HG02759 (cell line): ENCODE results near the gene MRPL2.
"Not testable (repeated sequence)": the region's sequence is repeated elsewhere in the genome, so short reads cannot be mapped to it uniquely, and the experiment has no call there.

Experiments used
- ATAC-seq: cut with Tn5 transposase; IDR thresholded peaks from one replicate; pipeline ENCODE4 v1.9.1; 2021; ENCODE audit warnings: mild to moderate bottlenecking, moderate library complexity; ENCODE audit not compliant: unreplicated experiment

MRPL2 gene

DNA sequence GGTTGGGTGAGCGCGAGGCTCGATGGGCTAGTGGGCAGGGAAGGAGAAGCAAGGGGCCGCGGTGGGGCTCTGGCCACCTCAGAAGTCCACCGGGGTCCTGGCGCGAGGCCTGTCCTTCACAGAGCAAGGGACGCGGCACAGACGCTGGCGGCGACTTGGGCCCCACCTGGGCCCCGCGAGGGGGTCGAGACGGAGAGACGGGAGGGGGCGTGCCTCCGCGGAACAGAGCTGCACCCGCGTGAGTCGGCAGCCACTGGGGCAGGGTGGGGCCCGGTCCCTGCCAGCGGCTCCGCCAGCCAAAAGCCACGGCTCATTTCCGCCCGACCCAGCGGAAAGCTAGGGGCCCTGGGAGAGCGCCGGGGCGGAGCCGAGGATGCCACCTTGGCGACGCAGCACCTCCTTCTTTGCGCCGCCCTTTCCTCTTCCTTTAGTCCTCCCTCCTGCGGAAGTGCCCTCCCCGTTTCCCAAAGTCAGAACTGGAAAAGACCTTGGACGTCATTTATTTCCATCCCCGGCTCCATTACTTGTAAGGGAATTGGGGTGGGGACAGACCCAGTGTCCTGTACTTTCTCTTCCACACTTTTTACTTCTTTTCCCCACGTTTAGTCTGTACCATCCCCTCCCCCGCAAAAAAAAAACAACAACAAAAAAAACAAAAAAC is 5.6 kb downstream of the MRPL2 start, which contains the start of gene CUL7:
TSS of gene CUL7 (minus strand) at position 307 of the 661 bp plus-strand sequence. CDS start 1,063 bp downstream, outside the sequence.
- ATAC-seq = peak; percentile 96

DNA sequence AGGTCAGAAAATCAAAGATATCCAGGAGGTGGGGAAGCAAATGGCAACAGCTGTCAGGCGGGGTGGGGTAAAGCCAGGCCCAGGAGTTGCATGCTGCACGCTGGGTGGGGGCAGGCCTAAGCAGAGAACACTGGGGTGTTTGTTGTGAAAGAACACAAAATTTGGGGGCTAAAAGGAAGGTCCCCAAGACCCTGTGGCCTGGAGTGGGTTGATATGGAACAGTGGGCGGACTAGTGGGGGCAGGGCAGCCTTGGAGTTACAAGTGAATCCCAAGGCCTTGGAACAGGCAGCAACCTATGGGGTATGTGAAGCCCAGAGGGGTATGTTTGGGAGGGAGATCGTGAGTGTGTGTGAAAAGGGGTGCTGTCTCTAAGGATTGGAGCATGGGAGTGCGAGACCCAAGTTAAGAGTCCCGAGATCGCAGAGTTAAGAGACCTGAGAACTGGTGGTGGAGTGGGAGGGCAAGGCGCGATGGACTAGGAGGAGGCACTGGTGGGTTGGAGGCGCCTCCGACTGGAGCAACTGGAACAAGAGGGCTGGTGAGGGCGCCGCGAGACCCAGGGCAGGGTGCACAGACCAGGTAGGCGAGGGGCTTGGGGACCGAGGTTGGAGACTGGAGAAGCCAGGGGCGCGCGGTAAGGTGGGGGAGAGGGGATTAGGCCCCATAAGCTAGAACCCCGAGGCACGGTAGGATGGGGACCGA is 6.2 kb downstream of the MRPL2 start:
- peak; percentile 10 for ATAC-seq

DNA sequence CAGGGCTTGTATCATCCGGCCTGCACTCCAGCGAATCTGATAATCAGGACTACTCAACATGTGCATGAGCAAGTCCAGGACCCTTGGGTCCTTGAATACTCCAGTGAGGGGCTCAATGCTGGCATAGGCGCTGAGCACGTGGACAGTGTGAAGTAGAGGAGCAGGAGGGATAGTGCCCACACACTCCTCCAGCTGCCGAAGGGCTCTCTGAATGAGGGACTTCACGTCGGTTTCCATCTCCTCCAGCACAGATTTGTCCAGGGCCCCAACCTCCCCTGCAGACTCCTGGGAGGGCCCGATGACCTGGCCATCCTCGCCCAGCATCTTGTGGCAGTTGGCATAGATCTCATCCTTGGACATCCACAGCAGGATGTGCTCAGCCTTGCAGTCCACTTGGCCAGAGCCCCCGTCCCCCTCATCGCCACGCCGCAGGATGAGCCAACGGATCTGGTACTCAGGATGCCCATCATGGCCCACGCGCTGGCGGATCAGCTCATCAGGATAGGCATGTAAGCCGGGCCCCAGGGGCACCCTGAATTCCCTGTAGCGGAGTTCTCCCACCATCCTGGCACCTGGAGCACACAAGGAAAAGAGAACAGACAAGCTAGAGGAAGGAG is 6.9 kb downstream of the MRPL2 start:
- no peak for ATAC-seq

DNA sequence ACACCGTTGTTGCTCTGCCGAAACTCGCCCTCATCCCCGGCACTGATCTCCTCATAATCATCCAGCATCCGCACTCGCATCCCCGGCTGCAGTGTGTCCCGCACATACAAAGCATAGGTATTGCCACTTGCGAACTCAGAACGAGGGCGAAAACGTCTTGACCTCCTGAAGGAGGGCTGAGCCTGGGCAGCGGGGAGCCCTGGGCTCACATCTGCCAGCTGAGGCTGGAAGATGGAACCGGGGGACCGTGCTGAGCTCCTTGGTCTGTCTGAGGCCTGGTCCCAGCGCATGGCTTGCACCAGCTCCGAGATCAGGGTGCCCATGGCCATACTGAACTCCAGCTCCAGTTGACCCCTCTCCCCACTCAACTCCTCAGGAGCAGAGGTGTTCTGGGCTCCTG is 8.3 kb downstream of the MRPL2 start:
- ATAC-seq = no peak

DNA sequence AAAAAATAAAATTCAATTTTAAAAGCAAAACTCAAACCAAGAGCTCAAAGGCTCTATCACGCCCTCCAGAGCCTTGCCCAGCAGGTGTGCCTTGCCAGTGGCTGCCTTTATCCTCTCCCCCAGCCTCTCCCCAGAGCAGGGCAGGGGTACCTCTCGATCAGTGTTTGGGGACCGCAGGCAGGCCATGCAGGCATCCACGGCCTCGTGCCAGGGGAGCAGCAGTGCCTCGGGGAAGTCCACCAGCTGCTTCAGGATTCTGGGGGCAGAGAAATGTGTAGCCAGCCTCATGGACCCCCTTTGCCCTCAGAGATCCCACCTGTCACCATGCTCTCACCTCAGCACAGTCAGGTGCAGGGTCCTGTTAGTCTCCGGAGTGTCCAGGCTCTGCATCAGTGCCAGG is 11.2 kb downstream of the MRPL2 start:
- ATAC-seq = no peak

DNA sequence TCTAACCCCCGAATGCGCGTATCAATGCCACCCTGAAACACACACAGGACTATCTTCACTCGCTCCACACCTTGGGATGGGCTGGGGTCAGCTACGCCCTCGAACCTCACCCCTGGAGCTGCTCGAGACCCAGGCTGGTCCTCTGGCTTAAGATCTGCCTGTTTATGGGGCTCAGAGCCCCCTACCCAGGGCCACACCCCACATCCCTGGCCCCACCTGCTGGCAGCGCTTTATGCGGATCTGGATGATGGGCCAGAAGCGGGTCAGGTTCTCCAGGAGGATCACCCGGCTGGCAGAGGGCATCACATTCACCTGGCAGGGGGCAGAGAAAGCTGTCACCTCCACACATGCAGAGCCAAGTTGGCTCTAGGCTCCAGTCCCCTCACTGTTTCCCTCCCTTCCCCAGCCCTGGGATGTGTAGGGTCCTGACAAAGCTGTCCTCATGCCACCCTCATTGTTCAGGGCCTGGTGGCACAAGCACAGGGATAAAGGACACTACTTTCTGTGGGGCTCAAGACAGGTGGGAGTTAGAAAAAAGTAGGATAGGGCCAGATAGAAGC is 13.8 kb downstream of the MRPL2 start:
- ATAC-seq = no peak

DNA sequence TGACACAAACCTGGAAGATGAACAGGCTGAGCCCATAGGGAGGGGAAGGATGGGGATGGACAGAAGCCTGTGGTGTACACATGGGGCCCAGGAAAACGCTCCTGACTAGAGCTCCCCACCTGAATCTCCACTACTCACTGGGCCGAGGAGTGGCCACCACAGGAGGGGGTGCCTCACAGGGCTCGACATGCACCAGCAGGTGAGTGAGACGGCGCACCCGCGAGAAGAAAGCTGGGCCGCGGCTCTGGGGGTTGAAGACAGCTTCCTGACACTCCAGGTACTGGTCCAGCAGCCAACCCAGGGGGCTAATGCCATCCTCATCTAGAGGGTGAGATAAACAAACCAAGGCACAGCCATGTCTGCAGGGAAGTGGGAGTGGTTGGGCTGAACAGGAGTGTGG is 15.9 kb downstream of the MRPL2 start:
- no peak for ATAC-seq

DNA sequence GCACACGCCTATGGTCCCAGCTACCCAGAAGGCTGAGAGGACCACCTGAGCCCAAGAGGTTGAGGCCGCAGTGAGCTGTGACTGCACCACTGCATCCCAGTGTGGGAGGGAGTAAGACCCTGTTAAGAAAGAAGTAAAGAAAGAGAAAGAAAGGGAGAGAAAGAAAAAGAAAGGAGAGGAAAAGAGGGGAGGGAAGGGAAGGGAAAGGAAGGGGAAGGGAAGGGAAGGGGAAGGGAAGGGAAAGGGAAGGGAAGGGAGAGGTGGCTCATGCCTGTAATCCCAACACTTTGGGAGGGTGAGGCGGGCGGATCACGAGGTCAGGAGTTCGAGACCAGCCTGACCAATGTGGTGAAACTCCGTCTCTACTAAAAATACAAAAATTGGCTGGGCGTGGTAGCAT is 17.8 kb downstream of the MRPL2 start:
- ATAC-seq = not testable (repeated sequence)

DNA sequence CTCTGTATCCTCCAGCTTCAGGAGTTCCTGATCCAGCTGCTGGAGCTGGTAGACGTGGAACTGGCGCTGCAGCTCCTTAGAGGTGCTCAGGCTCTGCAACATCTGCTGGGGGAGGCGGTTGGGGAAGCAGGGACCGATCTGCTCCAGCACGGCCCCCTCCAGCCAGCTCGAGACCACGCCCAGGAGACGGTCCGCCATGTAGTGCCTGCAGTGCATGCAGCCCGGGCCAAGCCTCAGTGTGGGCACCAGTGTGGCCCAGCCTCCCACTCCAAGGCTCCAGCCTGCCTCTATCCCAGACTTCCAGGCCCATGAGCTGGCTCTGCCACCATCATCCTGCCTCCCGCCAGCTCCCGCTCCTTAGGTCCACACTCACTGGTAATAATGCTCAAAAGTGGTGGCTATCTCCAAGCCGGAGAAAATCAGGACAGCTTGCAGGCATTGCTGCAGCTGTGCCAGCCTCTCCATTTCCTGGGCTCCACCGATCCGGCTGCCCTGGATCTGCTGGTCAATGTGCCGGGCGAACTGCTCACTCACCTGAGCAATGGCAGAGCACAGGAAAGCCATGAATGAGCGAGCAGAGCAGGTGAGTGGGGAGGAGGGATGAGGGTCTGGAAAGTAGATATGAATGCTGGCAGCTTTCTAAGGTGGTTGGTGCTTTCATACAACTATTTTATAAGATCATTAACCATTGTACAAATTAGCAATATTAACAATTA is 18.5 kb downstream of the MRPL2 start:
- no peak for ATAC-seq

DNA sequence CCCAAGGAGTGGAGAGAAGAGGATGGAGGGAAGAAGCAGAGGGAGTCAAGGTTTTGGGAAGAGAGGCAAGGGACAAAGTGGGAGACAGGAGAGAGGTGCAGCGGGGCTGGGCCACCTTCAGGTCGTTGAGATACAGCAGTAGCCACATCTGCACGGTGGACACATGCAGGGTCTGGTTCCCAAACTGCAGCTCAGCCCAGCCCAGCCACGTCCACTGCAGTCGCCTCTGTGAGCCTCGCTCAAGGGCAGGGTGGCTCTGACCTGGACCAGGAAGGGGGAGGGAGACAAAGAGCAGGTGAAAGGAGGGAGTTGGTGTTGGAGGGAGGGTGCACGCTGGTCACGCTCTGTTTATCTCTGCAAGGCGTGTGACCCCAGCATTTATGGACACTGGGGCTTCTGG is 20.5 kb downstream of the MRPL2 start:
- no peak for ATAC-seq

DNA sequence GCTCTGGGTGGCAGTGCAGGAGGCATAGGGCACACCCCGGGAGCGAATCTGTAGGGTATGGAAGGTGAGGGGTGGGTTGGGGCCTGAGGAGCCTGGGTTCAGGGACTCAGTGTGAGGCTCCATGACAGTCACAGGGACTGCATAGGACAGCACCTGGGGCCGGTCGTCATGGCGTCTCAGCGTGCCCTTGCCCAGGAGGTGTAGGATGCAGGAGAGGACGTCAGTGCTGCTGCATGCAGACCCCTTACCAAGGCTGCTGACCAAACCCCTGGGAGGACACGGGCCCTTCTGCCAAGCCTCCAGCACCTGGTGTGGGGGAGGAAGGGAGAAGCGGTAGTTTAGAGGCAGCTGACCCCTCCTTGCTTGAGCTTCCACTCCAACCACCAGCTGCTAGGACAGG is 21.5 kb downstream of the MRPL2 start:
- ATAC-seq = no peak

DNA sequence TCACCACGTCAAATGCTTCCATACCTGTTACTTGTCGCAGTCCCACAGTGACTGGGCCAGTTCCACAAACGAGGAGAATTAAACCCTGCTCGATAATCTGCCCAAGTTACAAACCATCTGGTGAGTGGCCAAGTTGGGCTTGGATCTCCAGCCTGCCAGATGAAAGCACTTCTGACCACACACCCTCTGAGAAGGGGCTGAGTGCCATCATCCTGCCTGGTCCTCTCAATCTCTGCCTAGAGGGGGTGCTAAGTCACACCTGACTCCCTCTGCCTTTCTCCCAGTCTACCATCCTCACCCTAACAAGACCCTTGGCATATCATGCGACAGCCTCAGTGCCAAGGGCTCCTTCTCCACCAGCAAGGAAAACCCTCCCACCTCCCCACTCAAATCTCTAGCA is 22.0 kb downstream of the MRPL2 start:
- no peak for ATAC-seq

DNA sequence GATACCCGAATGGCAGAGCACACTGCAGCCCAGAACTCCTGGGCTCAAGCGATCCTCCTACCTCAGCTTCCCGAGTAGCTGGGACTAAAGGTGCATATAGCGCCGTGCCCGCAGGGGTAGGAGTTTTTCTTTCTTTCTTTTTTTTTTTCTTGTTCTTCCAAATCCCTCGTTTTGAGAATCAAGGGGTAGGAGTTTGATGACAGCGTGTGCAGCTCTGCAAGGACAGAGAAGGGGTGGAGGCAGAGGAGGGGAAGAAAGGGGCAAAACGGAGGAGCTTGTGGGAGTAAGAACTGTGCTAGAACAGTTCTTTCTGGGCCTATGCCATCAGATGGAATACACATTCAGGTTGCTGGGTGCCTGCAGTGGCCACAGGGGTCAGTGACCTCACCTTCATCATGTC is 22.5 kb downstream of the MRPL2 start:
- ATAC-seq = no peak

DNA sequence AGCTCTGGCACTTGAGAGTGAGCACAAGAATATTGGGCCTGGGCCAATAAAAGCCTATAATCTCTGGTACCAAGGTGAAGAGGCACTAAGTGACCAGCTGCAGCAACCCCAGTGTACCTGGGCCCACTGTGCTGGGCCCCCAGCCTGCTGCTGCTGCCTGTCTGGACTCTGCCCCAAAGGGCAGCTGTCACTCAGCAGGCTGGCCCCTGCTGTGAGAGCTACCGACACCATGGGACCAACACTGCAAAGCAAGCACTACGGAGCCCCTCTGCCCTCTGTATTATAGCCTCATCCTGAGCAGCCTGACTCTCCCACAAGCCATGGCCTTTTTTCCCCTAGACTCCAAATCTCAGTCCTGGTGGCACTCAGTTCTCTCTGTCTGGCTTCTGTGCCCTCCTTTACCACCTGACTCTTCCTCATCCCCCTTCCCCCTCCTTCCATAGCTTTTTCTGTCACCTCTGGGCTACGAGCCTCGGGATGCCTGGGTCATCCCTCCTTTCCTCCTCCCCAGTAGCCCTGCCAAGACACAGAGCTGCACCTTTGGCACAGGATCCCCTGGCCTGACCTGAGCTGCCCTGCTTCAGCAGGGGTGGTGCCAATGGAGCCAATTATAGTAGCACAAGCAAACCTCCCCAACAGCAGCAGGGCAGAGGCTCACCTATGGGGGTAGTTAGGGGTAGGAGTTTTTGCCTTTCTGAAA is 23.6 kb downstream of the MRPL2 start:
- ATAC-seq = no peak

DNA sequence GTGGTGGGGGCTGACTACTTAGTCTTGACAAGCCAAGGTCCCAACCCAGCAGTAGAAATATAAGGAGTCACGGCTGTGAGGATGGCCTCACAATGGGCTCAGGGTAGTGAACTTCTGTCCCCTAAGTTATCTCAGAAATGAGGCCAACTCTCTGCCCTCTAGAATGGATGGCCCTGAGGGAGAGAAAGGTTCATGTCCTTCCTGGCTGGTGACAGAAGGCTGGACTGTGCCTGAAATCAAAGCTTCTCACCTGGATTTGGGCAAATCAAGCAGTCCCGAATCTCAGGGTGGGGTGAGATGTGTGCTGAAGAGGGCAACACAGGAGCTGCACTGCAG is 25.1 kb downstream of the MRPL2 start:
- no peak for ATAC-seq

DNA sequence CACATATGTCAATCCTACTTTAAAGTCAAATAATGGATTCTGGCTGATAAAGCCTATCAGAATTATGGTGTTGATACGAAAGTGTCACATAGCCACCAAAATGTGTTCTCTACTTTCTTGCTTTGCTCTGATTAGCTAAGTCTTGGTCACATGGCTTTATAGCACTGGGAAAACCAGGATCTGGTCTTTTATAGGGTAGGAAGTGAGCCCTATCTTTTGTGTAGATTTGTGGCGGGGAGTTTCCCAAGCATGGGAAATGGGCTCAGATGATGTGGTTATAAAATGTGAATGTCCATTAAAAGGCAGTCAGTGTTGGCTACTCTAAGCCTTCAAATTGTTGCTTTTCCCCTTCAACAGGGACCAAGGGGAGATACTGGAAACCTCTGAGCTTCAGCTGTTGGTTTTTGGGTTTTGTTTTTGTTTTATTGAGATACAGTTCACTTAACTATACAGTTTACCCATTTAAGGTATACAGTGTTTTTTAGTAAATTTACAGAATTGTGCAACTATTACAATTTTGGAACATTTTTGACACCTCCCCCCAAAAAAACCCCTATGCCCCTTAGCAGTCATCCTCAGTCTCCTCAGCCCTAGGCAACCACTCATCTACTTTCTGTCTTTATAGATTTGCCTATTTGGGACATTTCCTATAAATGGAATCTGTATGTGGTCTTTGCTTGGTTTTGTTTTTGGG is 25.6 kb downstream of the MRPL2 start:
- ATAC-seq = no peak

DNA sequence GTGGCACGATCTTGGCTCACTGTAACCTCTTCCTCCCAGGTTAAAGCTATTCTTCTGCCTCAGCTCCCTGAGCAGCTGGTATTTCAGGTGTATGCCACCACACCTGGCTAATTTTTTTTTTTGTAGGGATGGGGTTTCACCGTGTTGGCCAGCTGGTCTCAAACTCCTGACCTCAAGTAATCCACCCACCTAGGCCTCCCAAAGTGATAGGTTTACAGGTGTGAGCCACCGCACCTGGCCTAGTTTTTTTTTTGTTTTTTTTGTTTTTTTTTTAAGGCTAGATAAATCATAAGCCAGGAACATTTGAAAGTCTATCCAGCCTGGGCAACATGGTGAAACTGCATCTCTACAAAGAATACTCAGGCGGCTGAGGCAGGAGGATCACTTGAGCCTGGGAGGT is 26.9 kb downstream of the MRPL2 start:
- ATAC-seq = no peak

DNA sequence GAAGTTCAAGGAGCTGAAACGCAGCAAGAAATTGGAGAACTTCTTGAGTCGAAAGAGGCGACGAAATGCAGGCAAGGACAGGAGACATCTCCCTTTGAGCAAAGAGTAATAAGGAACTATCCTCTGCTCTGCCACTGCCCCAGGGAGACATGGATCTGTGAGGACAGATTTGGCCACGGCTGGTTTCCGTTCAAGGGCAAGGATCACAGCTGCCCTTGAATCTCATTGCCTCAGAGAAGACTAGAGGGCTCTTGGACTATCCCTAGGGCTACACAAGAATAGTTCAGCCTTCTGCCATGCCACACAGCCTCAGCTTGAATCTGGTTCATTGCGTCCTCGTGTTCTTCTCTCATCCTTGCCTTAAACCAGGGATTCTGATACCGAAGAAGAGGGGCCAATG is 30.1 kb downstream of the MRPL2 start:
- ATAC-seq = no peak

DNA sequence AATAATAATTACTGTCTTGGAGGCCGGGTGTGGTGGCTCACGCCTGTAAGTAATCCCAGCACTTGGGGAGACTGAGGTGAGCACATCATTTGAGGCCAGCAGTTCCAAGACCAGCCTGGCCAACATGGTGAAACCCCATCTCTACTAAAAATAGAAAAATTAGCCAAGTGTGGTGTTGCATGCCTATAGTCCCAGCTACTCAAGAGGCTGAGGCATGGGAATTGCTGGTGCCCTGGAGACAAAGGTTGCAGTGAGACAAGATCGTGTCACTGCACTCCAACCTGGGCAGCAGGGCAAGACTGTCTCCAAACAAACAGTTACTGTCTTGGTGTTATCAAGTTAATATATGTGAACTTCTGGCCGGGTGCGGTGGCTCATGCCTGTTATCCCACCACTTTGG is 32.9 kb downstream of the MRPL2 start:
- no peak for ATAC-seq

DNA sequence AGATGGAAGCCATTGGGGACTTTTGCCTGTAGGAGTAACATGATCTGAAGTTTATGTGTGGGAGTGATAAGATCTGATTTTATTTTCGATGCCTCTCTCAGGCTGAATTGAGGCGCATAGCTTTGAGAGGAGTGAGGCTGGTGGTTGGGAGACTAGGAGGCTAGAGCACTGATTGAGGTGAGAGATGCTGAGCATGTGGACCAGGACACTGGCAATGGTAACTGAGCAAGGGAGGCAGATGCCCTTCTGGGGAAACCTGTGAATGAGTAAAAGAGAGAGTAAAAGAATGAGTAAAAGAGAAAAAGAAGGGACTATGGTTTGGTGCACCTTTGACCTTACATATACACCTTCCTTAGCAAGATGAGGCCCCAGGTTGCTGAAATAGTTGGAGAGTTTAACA is 34.8 kb downstream of the MRPL2 start:
- no peak for ATAC-seq
